Islet of Langerhans (tissue), 1 donor: ENCODE data around the gene UBXN6.

Experiments used
- FAIRE-seq: peaks from one replicate; lab custom pipeline; 2011; peaks lifted over from hg19 to GRCh38; lab: Jason Lieb, UNC

UBXN6 gene

GRCh38 chr19:4493929-4494690, 36.5 kb upstream of the UBXN6 start:
- FAIRE-seq: no peak

GRCh38 chr19:4493104-4493928, 35.7 kb upstream of the UBXN6 start:
- FAIRE-seq: no peak

DNA sequence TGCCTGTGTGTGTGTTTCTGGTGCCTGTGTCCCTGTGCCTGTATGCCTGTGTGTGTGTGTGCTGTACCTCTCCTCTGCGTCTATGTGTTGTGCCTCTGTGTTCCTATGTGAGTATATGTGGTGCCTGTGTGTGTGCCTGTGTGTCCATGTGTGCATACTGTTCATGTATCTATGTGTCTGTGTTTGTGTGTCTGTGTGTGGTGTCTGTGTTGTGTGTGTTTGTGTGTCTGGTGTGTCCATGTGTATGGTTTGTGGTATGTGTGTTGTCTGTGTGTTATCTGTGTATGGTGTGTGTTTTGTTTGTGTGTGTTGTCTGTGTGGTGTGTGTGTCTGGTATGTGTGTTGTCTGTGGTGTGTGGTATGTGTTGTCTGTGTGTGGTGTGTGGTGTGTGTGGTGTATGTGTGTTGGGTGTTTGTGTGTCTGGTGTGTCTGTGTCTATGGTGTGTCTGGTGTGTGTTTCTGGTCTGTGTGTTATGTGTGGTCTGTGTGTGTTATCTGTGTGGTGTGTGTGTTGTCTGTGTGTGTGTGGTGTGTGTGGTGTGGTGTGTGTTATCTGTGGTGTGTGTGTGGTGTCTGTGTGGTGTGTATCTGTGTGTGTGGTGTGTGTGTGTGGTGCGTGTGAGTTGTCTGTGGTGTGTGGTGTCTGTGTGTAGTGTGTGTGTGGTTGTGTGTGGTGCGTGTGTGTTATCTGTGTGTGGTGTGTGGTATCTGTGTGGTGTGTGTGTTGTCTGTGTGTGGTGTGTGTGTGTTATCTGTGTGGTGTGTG, 34.9 kb upstream of the UBXN6 start:
- no peak for FAIRE-seq

GRCh38 chr19:4491446-4491845, 33.9 kb upstream of the UBXN6 start:
- no peak for FAIRE-seq

- FAIRE-seq: no peak
These were observed 30.9 kb upstream of the UBXN6 start for GRCh38 chr19:4488496-4488895.

DNA sequence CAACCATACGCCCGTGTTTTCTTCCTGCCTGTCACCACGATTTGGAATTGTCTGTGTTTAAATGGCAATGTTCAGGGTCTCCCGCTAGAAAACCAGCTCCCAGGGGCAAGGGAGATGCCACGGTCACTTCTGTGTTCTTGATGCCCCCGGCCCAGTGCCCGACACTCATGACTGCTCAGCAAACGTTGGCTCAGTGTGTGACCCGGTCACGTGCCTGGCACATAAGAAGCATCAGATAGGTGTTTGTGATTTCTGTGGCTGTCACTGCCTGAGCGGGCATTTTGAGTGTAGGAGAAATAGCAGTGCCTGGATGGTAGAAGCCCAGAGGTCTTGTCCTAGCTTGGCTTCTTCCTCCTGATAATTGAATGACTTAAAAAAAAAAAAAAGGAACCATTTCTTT, 30.0 kb upstream of the UBXN6 start:
- no peak for FAIRE-seq

- no peak for FAIRE-seq
These were observed 25.8 kb upstream of the UBXN6 start for GRCh38 chr19:4483385-4483784.

GRCh38 chr19:4482721-4483364, 25.2 kb upstream of the UBXN6 start:
- FAIRE-seq: no peak

- no peak for FAIRE-seq
These were observed 19.6 kb upstream of the UBXN6 start for GRCh38 chr19:4477034-4477801.

DNA sequence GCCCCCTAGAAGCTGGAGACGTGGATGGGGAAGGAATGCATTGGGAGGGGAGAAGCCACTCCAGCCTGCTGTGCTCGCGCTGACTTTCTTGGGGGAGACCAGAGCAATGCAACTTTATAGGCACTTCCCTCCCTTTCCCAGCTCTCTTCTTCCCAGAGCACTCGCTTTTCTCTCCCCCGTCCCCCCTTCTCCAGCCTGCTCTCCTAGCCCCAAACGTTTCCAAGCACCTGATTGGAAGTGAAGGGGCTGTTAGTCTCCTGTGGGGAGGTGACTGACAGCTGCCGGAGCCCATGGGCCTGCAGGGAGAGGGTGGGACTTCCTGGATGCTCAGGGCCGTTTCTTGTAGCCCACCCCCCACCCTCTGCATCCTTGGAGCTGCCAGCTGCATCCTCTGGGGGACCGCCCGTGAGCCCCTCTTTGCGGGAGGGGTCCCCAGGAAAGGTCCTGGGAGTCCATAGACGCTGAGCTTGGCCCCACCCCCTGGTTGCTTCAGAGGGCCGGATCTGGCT, 17.0 kb upstream of the UBXN6 start:
- FAIRE-seq: no peak

DNA sequence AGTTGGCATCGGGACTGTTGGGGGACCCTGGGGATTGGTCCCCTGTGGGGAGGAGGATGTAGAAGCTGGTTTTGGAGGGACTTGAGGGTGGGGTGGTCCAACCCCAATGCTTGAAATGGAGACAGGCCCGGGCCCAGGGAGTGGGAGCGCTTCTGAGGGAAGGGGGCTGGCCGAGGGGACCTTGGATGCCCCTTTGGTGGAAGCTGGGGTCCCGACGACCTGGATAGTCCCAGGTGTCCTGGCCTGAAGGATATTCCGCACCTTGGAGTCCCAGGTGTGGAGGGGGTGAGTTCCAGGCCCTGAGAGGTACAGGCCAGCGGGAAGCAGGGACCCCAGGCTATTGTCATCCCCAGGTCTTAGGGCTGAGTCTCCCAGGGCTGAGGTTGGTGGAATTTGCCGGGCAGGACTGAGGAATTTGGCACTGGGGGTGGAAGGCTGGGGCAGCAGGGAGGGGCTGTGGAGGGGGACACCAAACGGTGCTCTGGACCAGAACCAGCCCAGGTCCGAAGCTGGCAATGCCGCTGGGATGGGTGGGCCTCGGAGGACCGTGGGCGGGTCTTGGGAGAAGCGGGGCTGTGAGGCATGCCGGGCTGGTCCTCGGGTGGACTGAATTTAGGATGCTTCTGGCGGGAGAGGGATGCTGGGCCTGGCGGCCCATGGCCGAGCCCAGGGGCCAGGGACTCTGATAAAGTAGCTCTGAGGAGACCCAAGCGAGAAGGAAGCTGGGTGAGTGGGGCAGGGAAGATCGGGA, 16.3 kb upstream of the UBXN6 start:
- no peak for FAIRE-seq

- no peak for FAIRE-seq
These were observed 15.6 kb upstream of the UBXN6 start for GRCh38 chr19:4473011-4473762.

DNA sequence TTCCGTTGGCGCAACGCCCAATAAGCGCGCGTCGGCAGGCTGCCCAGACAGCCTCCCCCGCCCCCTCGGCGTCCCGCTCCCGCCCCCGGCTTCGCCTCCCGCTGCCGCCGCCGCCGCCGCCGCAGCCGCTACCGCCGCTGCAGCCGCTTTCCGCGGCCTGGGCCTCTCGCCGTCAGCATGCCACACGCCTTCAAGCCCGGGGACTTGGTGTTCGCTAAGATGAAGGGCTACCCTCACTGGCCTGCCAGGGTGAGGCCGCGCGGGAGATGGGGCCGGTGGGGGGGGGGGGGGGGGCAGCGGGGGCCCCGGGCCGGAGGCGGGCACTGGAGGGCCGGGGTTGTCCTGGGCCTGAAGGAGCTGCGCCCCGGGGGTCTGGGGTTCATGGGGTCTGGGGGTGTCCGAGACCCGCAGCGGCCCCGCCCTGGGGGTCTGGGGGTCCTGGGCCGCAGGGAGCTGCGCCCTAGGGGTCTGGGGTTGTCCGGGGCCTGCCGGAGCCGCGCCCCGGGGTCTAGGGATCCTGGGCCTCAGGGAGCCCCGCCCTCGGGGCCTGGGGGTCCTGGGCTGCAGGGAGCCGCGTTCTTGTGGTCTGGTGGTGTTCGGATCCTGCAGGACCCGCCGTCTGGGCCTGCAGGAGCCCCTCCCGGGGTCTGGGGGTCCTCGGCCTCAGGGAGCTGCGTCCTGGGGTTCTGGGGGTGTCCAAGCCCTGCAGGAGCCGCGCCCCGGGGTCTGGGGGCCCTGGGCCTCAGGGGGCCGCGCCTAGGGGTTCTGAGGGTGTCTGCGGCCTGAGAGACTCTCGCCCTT, 14.8 kb upstream of the UBXN6 start, which contains the start of gene HDGFL2:
HDGFL2 (plus strand) TSS at position 124 of the 801 bp plus-strand sequence; CDS start at position 178, 54 bp downstream.
- FAIRE-seq: no peak

DNA sequence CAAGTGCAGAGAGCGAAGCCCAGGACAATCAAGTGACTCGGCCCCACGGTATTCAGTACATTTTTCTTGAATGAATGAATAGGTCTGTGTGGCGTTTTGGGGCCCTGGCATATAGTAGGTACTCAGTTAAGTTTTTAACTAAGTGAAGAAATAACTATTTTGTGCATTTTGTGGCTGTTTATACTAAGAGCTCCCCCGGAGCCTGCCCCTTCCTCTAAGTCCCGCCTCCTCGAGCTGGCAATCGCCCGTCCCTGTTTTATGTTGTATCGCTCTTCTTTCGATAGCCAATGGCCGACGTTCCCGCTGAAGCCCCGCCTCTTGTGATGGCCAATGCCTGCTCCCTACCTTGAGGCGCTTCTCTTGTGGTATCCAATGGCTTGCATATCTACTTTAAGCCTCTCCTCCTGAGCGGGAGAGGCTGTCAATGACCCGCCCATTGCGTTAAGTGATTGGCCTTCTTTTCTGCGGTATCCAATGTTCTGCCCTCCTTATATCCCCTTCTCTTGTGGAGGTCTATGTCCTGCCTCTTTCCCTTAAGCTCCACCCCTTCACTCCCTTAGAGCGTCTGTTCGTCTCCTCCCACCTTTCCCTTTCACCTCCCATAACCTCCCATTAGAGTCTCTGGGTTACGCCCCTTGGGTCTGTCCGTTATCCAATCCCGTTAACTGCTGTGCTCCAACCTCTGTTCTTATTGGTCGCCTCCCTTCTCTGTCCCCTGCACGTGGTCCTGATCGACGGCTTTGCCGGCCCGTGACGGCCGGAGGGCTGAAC, 14.0 kb upstream of the UBXN6 start:
- peak; percentile 100 for FAIRE-seq

DNA sequence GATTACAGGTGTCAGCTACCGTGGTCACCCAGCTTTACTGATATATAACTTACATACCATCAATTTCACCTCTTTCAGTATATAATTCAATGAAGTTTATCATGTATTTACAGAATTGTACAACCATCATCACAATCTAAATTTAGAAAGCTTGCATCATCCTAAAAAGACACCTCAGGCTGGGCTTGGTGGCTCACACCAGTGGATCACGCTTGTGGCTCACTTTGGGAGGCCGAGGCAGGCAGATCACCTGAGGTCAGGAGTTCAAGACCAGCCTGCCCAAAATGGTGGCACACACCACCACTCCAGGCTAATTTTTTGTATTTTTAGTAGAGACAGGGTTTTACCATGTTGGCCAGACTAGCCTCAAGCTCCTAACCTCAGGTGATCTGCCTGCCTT, 10.2 kb upstream of the UBXN6 start:
- no peak for FAIRE-seq

DNA sequence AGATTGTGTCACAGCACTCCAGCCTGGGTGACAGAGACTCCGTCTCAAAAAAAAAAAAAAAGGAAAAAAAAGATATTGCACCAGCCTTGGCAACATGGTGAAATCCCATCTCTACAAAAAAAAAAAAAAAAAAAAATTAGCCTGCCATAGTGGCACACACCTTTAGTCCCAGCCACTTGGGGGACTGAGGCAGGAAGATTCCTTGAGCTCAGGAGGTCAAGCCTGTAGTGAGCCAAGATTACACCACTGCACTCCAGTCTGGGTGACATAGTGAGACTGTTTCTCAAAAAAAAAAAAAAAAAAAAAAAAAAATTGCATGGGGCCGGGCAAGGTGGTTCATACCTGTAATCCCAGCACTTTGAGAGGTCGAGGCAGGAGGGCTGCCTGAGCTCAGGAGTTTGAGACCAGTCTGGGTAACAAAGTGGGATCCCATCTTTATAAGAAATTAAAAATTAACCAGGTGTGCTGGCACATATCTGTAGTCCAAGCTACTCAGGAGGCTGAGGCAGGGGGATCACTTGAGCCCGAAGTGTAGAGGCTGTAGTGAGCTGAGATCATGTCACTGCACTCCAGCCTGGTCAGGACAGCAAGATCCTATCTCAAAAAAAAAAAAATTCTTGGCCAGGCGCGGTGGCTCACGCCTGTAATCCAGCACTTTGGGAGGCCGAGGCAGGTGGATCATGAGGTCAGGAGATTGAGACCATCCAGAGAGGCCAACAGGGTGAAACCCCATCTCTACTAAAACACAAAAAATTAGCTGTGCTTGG, 7.4 kb upstream of the UBXN6 start:
- FAIRE-seq: no peak
